GM18526 (cell line): Measurements from ENCODE around the gene TADA2A.

ENCODE experiments used
- POLR2A ChIP-seq: IDR thresholded peaks from 3 replicates; pipeline ENCODE4 v1.6.1; 2011; ENCODE audit not compliant: insufficient read length; ENCODE audit errors: extremely low read depth

The TADA2A gene

GRCh38 chr17:37388266-37388665, 18.4 kb upstream of the TADA2A start:
- TF ChIP-seq POLR2A: no peak

GRCh38 chr17:37389160-37389559, 17.5 kb upstream of the TADA2A start:
- TF ChIP-seq POLR2A: no peak

GRCh38 chr17:37391146-37391545, 15.5 kb upstream of the TADA2A start:
- TF ChIP-seq POLR2A: no peak

GRCh38 chr17:37392024-37392590, 14.6 kb upstream of the TADA2A start:
- no peak for TF ChIP-seq POLR2A

GRCh38 chr17:37393352-37393751, 13.3 kb upstream of the TADA2A start:
- TF ChIP-seq POLR2A: no peak

GRCh38 chr17:37399265-37399803, 7.4 kb upstream of the TADA2A start:
- TF ChIP-seq POLR2A: no peak

- no peak for TF ChIP-seq POLR2A
These were observed 6.2 kb upstream of the TADA2A start for GRCh38 chr17:37400505-37400904.

GRCh38 chr17:37405955-37406634, 591 bp upstream of the TADA2A start:
- TF ChIP-seq POLR2A: no peak

- no peak for TF ChIP-seq POLR2A
These were observed 3.7 kb downstream of the TADA2A start for GRCh38 chr17:37410357-37410756.

GRCh38 chr17:37413875-37414519, 7.3 kb downstream of the TADA2A start:
- TF ChIP-seq POLR2A: no peak

GRCh38 chr17:37417852-37418251, 11.2 kb downstream of the TADA2A start:
- TF ChIP-seq POLR2A: no peak

- no peak for TF ChIP-seq POLR2A
These were observed 16.4 kb downstream of the TADA2A start for GRCh38 chr17:37422971-37423625.

- no peak for TF ChIP-seq POLR2A
These were observed 18.6 kb downstream of the TADA2A start for GRCh38 chr17:37425268-37425667.

GRCh38 chr17:37429039-37429438, 22.4 kb downstream of the TADA2A start:
- TF ChIP-seq POLR2A: no peak

GRCh38 chr17:37429453-37429852, 22.8 kb downstream of the TADA2A start:
- TF ChIP-seq POLR2A: no peak
